ENCODE results near the gene HEXD.

Gene HEXD

GRCh38 chr17:82432017-82432416 lies 13.9 kb downstream of the HEXD start:
- DNase-seq (ENCODE audit: insufficient read length): no peak
- no peak for FAIRE-seq

DNA sequence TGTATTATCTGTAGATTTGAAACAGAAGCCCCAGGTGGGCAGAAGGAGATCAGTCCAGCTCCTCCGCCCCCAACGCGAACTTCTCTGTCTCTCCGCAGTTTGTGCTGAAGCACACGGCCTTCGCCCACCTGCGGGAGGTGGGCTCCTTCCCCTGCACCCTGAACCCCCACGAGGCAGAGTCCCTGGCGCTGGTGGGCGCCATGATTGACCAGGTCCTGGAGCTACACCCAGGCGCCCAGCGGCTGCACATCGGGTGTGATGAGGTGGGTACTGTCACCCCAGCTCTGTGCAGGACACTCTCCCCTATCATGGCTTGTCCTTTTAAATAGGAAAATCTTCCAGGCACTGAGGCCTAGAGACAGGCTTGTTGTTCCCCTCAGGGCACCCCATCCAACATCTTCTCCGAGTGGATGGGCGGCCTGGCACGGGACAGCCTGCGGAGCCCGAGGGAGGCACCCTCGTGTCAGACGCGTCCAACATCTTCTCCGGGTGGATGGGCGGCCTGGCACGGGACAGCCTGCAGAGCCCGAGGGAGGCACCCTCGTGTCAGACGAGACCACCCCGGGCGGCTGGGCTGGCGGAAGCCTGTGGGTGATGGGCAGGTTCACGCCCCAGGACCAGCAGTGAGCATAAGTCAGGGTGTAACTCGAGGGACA lies 15.5 kb downstream of the HEXD start:
- DNase-seq (ENCODE audit: insufficient read length): no peak
- no peak for TF ChIP-seq TAF1 (IDR thresholded peaks at IDR 0.05; ENCODE audit: borderline replicate concordance, low read depth, low read length)
- no peak for TF ChIP-seq POLR2AphosphoS5 (IDR thresholded peaks at IDR 0.05; ENCODE audit: low read depth, low read length)
- no peak for TF ChIP-seq POLR2A (IDR thresholded peaks at IDR 0.05; ENCODE audit: low read depth, low read length)
- no peak for FAIRE-seq

More at GRCh38 chr17:82432017-82432416, 13.9 kb downstream of the HEXD start:
- TF ChIP-seq POLR2A (IDR thresholded peaks at IDR 0.05; ENCODE audit: low read depth, low read length) (no peak), TAF1 (IDR thresholded peaks at IDR 0.05; ENCODE audit: borderline replicate concordance, low read depth, low read length) (no peak), POLR2AphosphoS5 (IDR thresholded peaks at IDR 0.05; ENCODE audit: low read depth, low read length) (no peak)

DNA sequence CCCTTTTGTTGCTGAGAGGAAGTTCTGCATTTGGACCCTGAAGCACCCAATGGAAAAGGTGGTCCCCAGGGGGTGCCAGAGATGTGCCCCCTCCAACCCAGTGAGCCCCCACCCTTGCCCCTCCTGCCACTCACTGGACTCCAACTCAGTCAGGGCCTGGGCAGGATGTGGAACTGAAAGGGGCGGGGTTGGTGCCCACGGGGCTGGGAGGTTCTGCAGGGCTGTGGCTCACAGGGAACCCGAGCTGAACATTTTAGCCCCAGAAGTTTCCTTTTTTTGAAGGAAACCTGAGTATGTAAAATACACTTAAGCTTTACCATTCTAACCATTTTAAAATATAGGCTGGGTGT lies 16.0 kb downstream of the HEXD start:
- TF ChIP-seq POLR2A (IDR thresholded peaks at IDR 0.05; ENCODE audit: low read depth, low read length) (no peak), TAF1 (IDR thresholded peaks at IDR 0.05; ENCODE audit: borderline replicate concordance, low read depth, low read length) (no peak), POLR2AphosphoS5 (IDR thresholded peaks at IDR 0.05; ENCODE audit: low read depth, low read length) (no peak)
- FAIRE-seq: no peak
- no peak for DNase-seq (ENCODE audit: insufficient read length)

DNA sequence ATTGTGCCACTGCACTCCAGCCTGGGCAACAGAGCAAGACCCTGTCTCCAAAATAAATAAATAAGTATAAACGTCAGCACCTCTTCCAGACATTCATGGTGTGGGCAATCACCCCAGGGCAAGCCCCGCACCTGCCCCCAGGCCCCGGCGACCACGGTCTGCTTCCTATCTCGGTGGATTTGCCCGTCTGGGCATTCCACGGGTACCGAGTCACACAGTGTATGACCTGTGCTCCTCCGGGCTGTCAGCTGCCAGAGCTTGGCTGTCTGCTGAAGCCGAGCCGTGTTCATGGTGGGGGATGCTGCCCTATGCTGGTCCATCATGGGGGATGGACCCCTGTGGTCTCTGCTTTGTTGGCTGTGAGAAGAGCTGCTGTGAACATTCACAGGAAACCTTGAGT lies 17.0 kb downstream of the HEXD start:
- DNase-seq (ENCODE audit: insufficient read length): no peak
- TF ChIP-seq TAF1 (IDR thresholded peaks at IDR 0.05; ENCODE audit: borderline replicate concordance, low read depth, low read length) (no peak), POLR2A (IDR thresholded peaks at IDR 0.05; ENCODE audit: low read depth, low read length) (no peak), POLR2AphosphoS5 (IDR thresholded peaks at IDR 0.05; ENCODE audit: low read depth, low read length) (no peak)
- no peak for FAIRE-seq

DNA sequence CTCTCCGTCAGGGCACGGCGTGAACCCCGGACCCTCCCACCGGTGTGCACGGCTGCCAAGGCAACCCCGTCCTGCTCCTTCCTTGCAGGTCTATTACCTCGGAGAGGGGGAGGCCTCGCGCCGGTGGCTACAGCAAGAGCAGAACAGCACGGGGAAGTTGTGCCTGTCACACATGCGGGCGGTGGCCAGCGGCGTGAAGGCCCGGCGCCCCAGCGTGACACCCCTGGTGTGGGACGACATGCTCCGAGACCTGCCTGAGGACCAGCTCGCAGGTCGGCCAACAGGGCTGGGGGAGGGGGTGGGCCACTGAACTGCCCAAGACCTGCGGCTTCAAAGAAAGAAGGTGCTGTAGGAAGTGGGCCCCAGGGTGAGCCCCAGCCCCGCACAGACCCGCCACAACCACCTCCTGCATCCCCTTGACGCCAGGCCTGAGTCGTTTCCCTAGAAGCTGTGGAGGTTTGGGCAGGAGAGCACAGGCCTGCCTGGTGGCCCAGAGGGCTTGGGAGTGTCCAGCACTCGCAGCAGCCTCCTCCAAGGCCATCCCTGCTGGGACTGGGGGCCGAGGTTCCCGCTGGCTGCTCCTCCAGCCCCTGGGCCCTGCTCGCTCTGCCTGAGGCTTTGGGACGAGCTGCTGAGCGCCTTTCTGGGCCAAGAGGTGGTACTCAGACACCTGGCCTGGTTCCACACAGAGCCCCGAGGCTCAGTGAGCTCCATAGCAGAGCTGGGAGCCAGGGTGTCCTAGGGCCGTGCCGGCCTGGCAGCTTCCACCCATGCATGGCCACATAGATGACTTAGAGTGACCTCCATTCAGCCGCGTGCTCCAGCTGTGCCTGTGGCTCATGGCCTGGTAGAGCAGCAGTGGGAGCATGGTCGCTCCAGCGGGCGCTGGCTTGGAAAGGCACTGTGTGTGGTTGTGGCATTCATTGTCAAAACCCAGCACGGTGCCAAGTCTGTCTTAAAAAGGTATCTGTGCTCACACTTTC lies 17.7 kb downstream of the HEXD start:
- TF ChIP-seq POLR2AphosphoS5 (IDR thresholded peaks at IDR 0.05; ENCODE audit: low read depth, low read length) (no peak), TAF1 (IDR thresholded peaks at IDR 0.05; ENCODE audit: borderline replicate concordance, low read depth, low read length) (no peak), POLR2A (IDR thresholded peaks at IDR 0.05; ENCODE audit: low read depth, low read length) (no peak)
- FAIRE-seq (no peak), DNase-seq (ENCODE audit: insufficient read length) (no peak)

- FAIRE-seq (no peak), DNase-seq (ENCODE audit: insufficient read length) (no peak)
- TF ChIP-seq TAF1 (IDR thresholded peaks at IDR 0.05; ENCODE audit: borderline replicate concordance, low read depth, low read length) (no peak), POLR2AphosphoS5 (IDR thresholded peaks at IDR 0.05; ENCODE audit: low read depth, low read length) (no peak; the same call in 1 of the 2 replicates), POLR2A (IDR thresholded peaks at IDR 0.05; ENCODE audit: low read depth, low read length) (no peak)
Observed at GRCh38 chr17:82436601-82437324, 18.6 kb downstream of the HEXD start.

DNA sequence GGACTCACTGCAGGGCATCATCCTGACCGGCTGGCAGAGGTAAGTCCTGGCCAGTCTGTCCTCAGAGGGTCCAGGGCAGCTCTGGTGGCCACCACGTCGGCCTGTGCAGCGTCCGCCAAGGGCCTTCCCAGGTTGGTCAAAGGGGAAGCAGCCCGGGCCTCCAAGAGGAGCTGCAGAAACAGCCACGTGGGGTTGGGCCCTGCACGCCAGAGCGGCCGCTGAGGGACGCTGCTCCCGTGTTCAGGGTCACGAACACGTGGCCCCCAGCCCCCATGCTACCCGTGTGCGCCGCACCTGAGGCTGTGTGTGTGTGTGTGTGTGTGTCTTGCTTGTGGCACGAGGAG lies 19.1 kb downstream of the HEXD start:
- DNase-seq (ENCODE audit: insufficient read length) (no peak), FAIRE-seq (no peak)
- TF ChIP-seq POLR2A (IDR thresholded peaks at IDR 0.05; ENCODE audit: low read depth, low read length) (no peak), TAF1 (IDR thresholded peaks at IDR 0.05; ENCODE audit: borderline replicate concordance, low read depth, low read length) (no peak), POLR2AphosphoS5 (IDR thresholded peaks at IDR 0.05; ENCODE audit: low read depth, low read length) (no peak)

DNA sequence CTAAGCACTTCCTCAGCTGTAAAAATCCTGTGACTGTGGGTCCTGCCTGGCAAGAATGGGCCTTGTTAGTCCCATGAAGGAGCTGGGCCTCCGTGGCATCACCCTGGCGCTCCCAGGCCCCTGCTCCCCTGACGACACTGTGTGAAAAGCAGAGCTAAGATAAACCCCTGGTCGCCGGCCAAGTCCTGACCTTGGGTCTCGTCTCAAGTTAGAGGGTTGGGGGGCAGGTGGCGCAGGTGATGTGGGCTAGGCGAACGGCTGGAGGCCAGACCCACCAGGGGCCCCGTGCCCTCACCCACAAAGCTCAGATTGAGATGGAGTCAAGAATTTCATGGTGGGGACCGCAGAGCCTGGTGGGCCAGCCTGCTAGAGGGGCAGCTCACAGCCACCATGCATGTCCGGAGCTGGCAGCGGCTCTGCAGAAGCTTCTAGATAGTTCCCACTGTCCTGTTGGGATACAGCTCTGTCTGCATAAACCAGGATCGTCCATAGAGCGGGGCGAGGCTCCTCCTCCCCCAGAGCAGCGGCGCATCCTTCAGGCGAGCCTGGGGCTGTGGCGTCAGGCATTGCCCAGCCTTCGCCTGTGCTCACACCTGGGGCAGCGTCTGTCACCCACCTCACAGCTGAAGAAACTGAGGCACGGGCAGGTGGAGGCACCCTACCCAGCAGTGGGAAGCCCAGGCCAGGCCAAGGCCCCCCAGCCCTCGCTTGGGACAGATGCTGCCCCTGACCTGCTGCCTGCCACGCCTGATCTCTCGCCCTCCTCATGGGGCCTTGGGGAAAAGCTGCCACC lies 20.4 kb downstream of the HEXD start:
- DNase-seq (ENCODE audit: insufficient read length) (no peak), FAIRE-seq (no peak)
- TF ChIP-seq TAF1 (IDR thresholded peaks at IDR 0.05; ENCODE audit: borderline replicate concordance, low read depth, low read length): no peak
- no peak for TF ChIP-seq POLR2A (IDR thresholded peaks at IDR 0.05; ENCODE audit: low read depth, low read length)
- no peak for TF ChIP-seq POLR2AphosphoS5 (IDR thresholded peaks at IDR 0.05; ENCODE audit: low read depth, low read length)

DNA sequence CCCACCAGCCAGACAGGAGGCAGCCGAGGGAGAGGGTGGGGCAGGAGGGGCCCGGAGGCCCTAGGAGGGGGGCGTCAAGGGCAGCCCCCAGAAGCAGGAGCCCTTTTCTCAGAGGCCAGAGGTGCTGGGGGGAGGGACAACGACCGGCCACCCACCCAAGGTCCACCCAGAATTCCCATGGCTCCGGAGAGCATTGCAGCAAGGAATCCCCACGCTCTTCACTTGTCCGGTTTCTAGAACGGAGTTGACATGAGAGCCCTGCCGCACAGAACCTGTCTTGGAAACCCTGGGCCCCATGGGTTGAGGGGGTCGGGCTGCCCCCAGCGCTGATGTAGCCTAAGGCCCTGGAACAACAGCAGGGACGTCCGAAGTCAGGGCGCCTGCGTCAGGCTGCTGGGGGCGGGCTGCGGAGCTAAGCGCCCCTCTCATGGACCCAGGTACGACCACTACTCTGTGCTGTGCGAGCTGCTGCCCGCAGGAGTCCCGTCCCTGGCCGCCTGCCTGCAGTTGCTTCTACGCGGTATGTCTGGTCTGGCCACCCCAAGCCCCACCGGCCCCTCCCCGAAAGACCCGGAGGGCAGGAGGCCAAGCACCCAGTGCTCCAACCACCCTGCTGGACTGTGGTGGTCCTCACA lies 21.2 kb downstream of the HEXD start:
- DNase-seq (ENCODE audit: insufficient read length) (no peak), FAIRE-seq (no peak)
- no peak for TF ChIP-seq POLR2AphosphoS5 (IDR thresholded peaks at IDR 0.05; ENCODE audit: low read depth, low read length)
- TF ChIP-seq POLR2A (IDR thresholded peaks at IDR 0.05; ENCODE audit: low read depth, low read length): no peak
- no peak for TF ChIP-seq TAF1 (IDR thresholded peaks at IDR 0.05; ENCODE audit: borderline replicate concordance, low read depth, low read length)

GRCh38 chr17:82439829-82440365 lies 21.8 kb downstream of the HEXD start:
- TF ChIP-seq TAF1 (IDR thresholded peaks at IDR 0.05; ENCODE audit: borderline replicate concordance, low read depth, low read length): no peak
- TF ChIP-seq POLR2AphosphoS5 (IDR thresholded peaks at IDR 0.05; ENCODE audit: low read depth, low read length): no peak; the same call in 1 of the 2 replicates
- TF ChIP-seq POLR2A (IDR thresholded peaks at IDR 0.05; ENCODE audit: low read depth, low read length): no peak
- no peak for DNase-seq (ENCODE audit: insufficient read length)

More at GRCh38 chr17:82439829-82440365, 21.8 kb downstream of the HEXD start:
- no peak for FAIRE-seq

Data from GM12892 (cell line).